Calu3 (cell line): ENCODE results near the gene R3HDM2. TPM values are rescaled to one million over a fixed set of nuclear protein-coding genes. Genes with fewer than 3 reads are reported as not detected.
A peak's percentile ranks its signal among the peaks of the same experiment; 100 is the strongest.

ENCODE experiments used
- BruUV-seq: library from RNA; stranded (reverse); fragments of 400-500 nt; replicated peaks from 2 replicates; lab custom pipeline; 2021; lab: Mats Ljungman, UMichigan
- CTCF ChIA-PET: fragments of 300-600 bp; sonication (Branson Sonifier 250); formaldehyde crosslinking; loops from one replicate; lab custom pipeline; 2022; ENCODE audit warnings: antibody characterized with exemption; lab: Charles Lee
- DNase-seq: peaks from one replicate; pipeline ENCODE4 v3.0.0; 2022
- H3K27ac Mint-ChIP-seq: one replicate; pipeline ENCODE4 v1.8.0; 2022; ENCODE audit warnings: mixed read lengths; ENCODE audit not compliant: unreplicated experiment
- H3K27me3 Mint-ChIP-seq: one replicate; pipeline ENCODE4 v1.8.0; 2022; ENCODE audit warnings: mixed read lengths; ENCODE audit not compliant: unreplicated experiment
- H3K36me3 Mint-ChIP-seq: one replicate; pipeline ENCODE4 v1.8.0; 2022; ENCODE audit warnings: mild to moderate bottlenecking, moderate library complexity, mixed read lengths; ENCODE audit not compliant: insufficient read depth, unreplicated experiment
- H3K4me1 Mint-ChIP-seq: one replicate; pipeline ENCODE4 v1.8.0; 2022; ENCODE audit warnings: mild to moderate bottlenecking, low read depth, mixed read lengths; ENCODE audit not compliant: unreplicated experiment
- H3K4me3 Mint-ChIP-seq: one replicate; pipeline ENCODE4 v1.8.0; 2022; ENCODE audit warnings: mild to moderate bottlenecking, low read depth, moderate library complexity, mixed read lengths; ENCODE audit not compliant: unreplicated experiment
- H3K9me3 Mint-ChIP-seq: one replicate; pipeline ENCODE4 v1.8.0; 2022; ENCODE audit warnings: low read depth, mixed read lengths; ENCODE audit not compliant: unreplicated experiment
- CTCF ChIP-seq: fragments of 200-600 bp; IDR thresholded peaks from one replicate; pipeline ENCODE4 v1.8.0; 2022; ENCODE audit warnings: antibody characterized with exemption; ENCODE audit not compliant: unreplicated experiment
- intact Hi-C: fragments of 100-400 bp; cut with micrococcal nuclease; formaldehyde crosslinking; loops from one replicate; pipeline ENCODE4 v1.10.0; 2022; ENCODE audit not compliant: unreplicated experiment
- total RNA-seq: library from RNA; stranded (reverse); gene quantifications from 2 replicates; pipeline ENCODE4 v1.2.3, GENCODE V29; 2022

R3HDM2 gene
- total RNA-seq, 1 experiment from 2014 or later: 77.3 TPM

- no peak for DNase-seq
- H3K27ac Mint-ChIP-seq: peak overlapping the region; percentile 96
- CTCF ChIA-PET: no interaction called here
These were observed 26.1 kb upstream of the R3HDM2 start for GRCh38 chr12:57456737-57457490.

GRCh38 chr12:57456145-57456700 lies 25.4 kb upstream of the R3HDM2 start:
- peak; percentile 83 for TF ChIP-seq CTCF
- no TSS peak for BruUV-seq
- CTCF ChIA-PET: interaction anchor here (0.6 to 1.8 kb wide), 4 partner anchors 12 to 190 kb away, joined by 3 to 16 read pairs (median 5); no protein-coding TSS in a partner anchor
- peak; percentile 68 for DNase-seq
- intact Hi-C loops: loop anchor here (5.0 to 10.0 kb wide), 2 partner anchors 169 to 244 kb away; no protein-coding TSS in a partner anchor
- Mint-ChIP-seq H3K9me3 (no peaks in the 10 kb centered on the region), H3K27me3 (peaks cover 30% of the 10 kb centered on the region), H3K4me1 (peaks cover 46% of the 10 kb centered on the region), H3K4me3 (peak overlapping the region; percentile 8), H3K27ac (no peak overlapping the region), H3K36me3 (peaks cover 29% of the 10 kb centered on the region)

More at GRCh38 chr12:57456737-57457490, 26.1 kb upstream of the R3HDM2 start:
- TF ChIP-seq CTCF: no peak
- H3K4me1 Mint-ChIP-seq: peaks cover 46% of the 10 kb centered on the region
- H3K4me3 Mint-ChIP-seq: no peak overlapping the region
- H3K36me3 Mint-ChIP-seq: peaks cover 29% of the 10 kb centered on the region
- H3K9me3 Mint-ChIP-seq: no peaks in the 10 kb centered on the region
- no TSS peak for BruUV-seq
- intact Hi-C loops: loop anchor here (5.0 to 10.0 kb wide), 2 partner anchors 168 to 245 kb away; no protein-coding TSS in a partner anchor
- peaks cover 30% of the 10 kb centered on the region for H3K27me3 Mint-ChIP-seq

- H3K27ac Mint-ChIP-seq: no peak overlapping the region
- TF ChIP-seq CTCF: no peak
- intact Hi-C loops: loop anchor here (5.0 to 10.0 kb wide), 2 partner anchors 169 to 243 kb away; no protein-coding TSS in a partner anchor
- CTCF ChIA-PET: interaction anchor here (0.6 to 2.9 kb wide), 9 partner anchors 10 to 190 kb away, joined by 3 to 16 read pairs (median 5); no protein-coding TSS in a partner anchor
- no TSS peak for BruUV-seq
- peaks cover 29% of the 10 kb centered on the region for H3K36me3 Mint-ChIP-seq
- H3K9me3 Mint-ChIP-seq: no peaks in the 10 kb centered on the region
- peaks cover 29% of the 10 kb centered on the region for H3K27me3 Mint-ChIP-seq
- DNase-seq: no peak
- H3K4me3 Mint-ChIP-seq: peak overlapping the region; percentile 8
- peaks cover 46% of the 10 kb centered on the region for H3K4me1 Mint-ChIP-seq
These were observed 24.7 kb upstream of the R3HDM2 start for GRCh38 chr12:57455374-57456144.
